Measurements from ENCODE around the gene BCL11A. TPM values are rescaled to one million over a fixed set of nuclear protein-coding genes. Genes with fewer than 3 reads are reported as not detected.

The BCL11A gene
- total and polyA plus RNA-seq, 8 donors: 1.2 to 27.4 (median 16.3) TPM

DNA sequence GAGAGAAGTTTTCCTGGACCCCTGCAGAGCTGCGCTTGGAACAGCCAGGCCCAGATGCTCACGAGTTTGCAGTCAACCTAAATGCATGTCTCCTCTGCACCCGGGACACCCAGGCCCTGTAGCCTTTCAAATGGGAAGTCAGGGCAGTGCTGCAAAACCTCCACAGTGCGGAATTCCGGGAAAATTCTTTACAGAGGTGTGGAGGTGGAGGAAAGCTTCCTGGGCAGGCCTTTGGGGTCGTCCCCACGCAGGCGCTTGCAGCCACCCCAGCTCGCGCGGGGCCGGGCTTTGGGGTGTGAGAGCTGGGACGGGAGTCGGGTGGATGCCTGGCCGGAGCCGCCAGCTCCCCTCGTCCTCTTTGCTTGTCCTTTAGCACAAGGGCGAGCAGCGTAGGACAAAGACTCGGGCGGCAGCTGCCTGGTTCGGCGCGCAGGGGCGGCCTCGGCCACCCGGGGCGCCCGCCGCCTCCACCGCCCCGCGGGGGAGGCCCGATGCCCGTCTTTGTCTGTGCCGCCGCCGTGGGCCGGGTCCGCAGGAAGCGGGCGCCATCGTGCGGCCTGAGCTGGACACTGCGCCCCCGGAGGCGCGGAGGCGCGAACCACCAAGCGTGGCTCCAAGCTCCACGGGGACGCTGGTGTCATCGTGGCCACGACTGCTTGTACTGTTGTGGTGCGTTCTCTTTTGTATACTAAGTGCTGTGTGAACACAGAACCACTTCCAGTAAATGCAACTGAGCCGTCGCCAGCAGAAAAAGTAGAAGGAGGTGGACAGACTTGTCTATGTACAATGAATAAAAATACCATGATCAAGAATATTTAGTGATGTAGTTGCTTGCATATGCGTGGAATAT lies 28.2 kb upstream of the BCL11A start:
- Histone ChIP-seq H3K27me3 (peaks cover 0 to 57% (median 8%) of the 10 kb centered on the region in 3 donors), H3K4me1 (peaks cover 0 to 11% (median 8%) of the 10 kb centered on the region in 4 donors), H3K27ac (no peak overlapping the region), H3K9me3 (no peaks in the 10 kb centered on the region), H3K36me3 (no peaks in the 10 kb centered on the region), H3K4me3 (peak overlapping the region; percentile 32 to 50 (median 40))
- WGBS, 5 donors: 4 to 21% (median 6%) methylated on average over 9 to 59 of the region's 59 CpGs
- peak; percentile 77 to 89 for DNase-seq
- intact Hi-C loops (cut with DNase I; ENCODE audit: low total_unique reads): no loop called here
- TF ChIP-seq POLR2AphosphoS5 (IDR thresholded peaks at IDR 0.05) (peak in 1 of 3 donors; percentile 17), EP300 (IDR thresholded peaks at IDR 0.05) (no peak)
- TF ChIP-seq, protein P1, sequence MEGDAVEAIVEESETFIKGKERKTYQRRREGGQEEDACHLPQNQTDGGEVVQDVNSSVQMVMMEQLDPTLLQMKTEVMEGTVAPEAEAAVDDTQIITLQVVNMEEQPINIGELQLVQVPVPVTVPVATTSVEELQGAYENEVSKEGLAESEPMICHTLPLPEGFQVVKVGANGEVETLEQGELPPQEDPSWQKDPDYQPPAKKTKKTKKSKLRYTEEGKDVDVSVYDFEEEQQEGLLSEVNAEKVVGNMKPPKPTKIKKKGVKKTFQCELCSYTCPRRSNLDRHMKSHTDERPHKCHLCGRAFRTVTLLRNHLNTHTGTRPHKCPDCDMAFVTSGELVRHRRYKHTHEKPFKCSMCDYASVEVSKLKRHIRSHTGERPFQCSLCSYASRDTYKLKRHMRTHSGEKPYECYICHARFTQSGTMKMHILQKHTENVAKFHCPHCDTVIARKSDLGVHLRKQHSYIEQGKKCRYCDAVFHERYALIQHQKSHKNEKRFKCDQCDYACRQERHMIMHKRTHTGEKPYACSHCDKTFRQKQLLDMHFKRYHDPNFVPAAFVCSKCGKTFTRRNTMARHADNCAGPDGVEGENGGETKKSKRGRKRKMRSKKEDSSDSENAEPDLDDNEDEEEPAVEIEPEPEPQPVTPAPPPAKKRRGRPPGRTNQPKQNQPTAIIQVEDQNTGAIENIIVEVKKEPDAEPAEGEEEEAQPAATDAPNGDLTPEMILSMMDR (IDR thresholded peaks at IDR 0.05): peak in 5 of 7 experiments; percentile 47 to 98 (median 92)

DNA sequence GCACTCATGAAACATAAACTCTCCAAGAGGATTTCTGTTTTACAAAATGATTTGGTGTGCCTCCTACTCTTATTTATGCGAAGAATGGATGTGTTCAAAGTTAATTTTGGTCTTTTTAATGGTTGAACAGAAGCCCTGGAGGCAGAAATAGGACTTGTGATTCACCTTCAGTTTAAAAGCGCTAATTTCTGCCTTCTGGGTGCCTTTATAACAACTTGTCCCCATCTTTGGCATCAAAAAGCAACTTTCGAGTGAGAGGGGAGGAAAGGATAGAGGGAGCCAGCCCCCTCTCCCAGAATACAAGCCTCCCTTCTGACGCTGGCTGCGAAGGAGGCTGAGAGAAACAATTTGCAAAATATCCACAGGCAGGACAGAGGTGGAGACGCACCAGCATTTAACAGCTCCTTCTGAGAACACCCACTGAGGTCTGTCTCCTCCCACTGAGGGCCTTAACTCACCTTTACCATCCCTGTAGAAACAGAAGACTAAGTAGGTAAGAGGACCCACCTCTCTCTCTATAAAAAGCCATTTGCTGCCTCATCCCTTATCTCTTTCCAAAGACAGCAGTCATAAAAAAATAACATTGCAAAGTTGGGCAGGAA lies 24.3 kb upstream of the BCL11A start:
- WGBS, 5 donors: 79 to 88% (median 82%) methylated on average over 6 of the region's 6 CpGs
- H3K4me1 ChIP-seq: peaks cover 0 to 11% (median 8%) of the 10 kb centered on the region in 4 donors
- TF ChIP-seq, protein P1 (IDR thresholded peaks at IDR 0.05): no peak
- no peak for TF ChIP-seq POLR2A (IDR thresholded peaks at IDR 0.05)
- TF ChIP-seq POLR2AphosphoS5 (IDR thresholded peaks at IDR 0.05): no peak
- DNase-seq: no peak
- H3K9me3 ChIP-seq: no peaks in the 10 kb centered on the region
- H3K36me3 ChIP-seq: no peaks in the 10 kb centered on the region
- peaks cover 0 to 37% (median 10%) of the 10 kb centered on the region in 3 donors for H3K27me3 ChIP-seq
- H3K27ac ChIP-seq: no peak overlapping the region
- no peak overlapping the region for H3K4me3 ChIP-seq
- intact Hi-C loops (cut with DNase I; ENCODE audit: low total_unique reads): no loop called here

DNA sequence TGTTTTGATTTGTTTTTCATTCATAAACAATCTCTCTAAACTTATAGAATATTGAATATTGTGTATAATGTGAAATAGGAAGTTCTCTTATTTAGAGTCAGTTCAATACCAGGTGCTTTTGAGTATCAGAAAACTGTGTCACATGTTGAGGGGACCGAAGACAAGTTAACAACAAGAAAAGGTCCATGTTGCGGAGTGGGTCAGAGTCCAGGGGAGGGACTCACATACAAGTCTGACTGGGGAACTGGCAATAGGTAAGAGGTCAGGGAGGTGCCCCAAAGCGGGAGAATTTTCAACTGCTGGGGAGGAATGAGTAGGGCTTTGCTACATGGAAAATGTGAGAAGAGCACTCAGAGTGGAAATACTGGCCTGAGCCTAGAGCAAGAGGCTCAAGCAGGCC lies 19.8 kb upstream of the BCL11A start:
- peak in 1 of 2 donors; percentile 7 for DNase-seq
- H3K4me3 ChIP-seq: no peak overlapping the region
- intact Hi-C loops (cut with DNase I; ENCODE audit: low total_unique reads): no loop called here
- WGBS, 5 donors: 90 to 94% (median 93%) methylated on average over 3 of the region's 3 CpGs
- H3K27me3 ChIP-seq: peaks cover 0 to 54% (median 28%) of the 10 kb centered on the region in 3 donors
- H3K4me1 ChIP-seq: peaks cover 8 to 19% (median 12%) of the 10 kb centered on the region in 4 donors
- TF ChIP-seq EP300 (IDR thresholded peaks at IDR 0.05): no peak
- no peak for TF ChIP-seq POLR2A (IDR thresholded peaks at IDR 0.05)
- no peak for TF ChIP-seq POLR2AphosphoS5 (IDR thresholded peaks at IDR 0.05)
- TF ChIP-seq, protein P1 (IDR thresholded peaks at IDR 0.05): no peak
- H3K36me3 ChIP-seq: no peaks in the 10 kb centered on the region
- H3K9me3 ChIP-seq: no peaks in the 10 kb centered on the region
- no peak overlapping the region for H3K27ac ChIP-seq

DNA sequence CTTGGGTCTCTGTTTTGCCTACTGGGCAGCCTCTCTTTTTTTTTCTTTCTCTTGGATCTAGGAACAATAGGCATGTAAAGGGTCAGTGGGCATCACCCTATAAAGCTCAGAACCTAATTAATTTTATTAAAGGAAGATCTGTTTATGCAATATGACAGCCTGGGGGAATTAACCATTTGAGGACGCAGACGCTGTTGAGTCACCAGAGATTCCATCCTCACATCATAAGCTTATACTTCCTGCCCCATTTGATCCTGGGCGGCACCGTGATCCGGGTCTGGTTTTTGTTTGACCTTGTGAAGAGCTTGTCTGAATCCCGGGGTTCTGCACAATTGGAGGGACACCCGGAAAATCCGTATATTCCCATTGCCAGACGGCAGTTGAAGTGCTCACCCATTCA lies 16.8 kb upstream of the BCL11A start:
- TF ChIP-seq POLR2AphosphoS5 (IDR thresholded peaks at IDR 0.05) (no peak), EP300 (IDR thresholded peaks at IDR 0.05) (no peak), POLR2A (IDR thresholded peaks at IDR 0.05) (no peak)
- TF ChIP-seq, protein P1 (IDR thresholded peaks at IDR 0.05): no peak
- no peaks in the 10 kb centered on the region for H3K36me3 ChIP-seq
- no peaks in the 10 kb centered on the region for H3K9me3 ChIP-seq
- intact Hi-C loops (cut with DNase I; ENCODE audit: low total_unique reads): no loop called here
- H3K4me3 ChIP-seq: no peak overlapping the region
- WGBS, 5 donors: 9 to 15% (median 12%) methylated on average over 9 of the region's 9 CpGs
- H3K27me3 ChIP-seq: peaks cover 0 to 84% (median 37%) of the 10 kb centered on the region in 3 donors
- H3K27ac ChIP-seq: no peak overlapping the region
- H3K4me1 ChIP-seq: peaks cover 8 to 19% (median 12%) of the 10 kb centered on the region in 4 donors
- DNase-seq: no peak
